Vagina (tissue), 2 donors: ENCODE results near the gene ELOVL7.

ENCODE experiments used
- CTCF ChIP-seq, 3 experiments: fragments of 450-650 bp in 2 of 3; fragments of 200-600 bp in 1 of 3; sonication (generic) in 1 of 3; IDR thresholded peaks; one replicate each; pipeline ENCODE4 v1.5.1; 2017 to 2019; ENCODE audit warnings: antibody characterized with exemption in 3 of 3, mild to moderate bottlenecking in 2 of 3, moderate library complexity in 2 of 3
- POLR2A ChIP-seq, 2 donors: fragments of 450-650 bp; IDR thresholded peaks; one replicate each; pipeline ENCODE4 v1.6.1; 2017; ENCODE audit warnings: antibody characterized with exemption in 2 of 2, mild to moderate bottlenecking in 2 of 2, moderate library complexity in 2 of 2

GRCh38 chr5:60883229-60883628 lies 39.2 kb upstream of the ELOVL7 start:
- TF ChIP-seq CTCF (IDR thresholded peaks at IDR 0.05), result no peak
- TF ChIP-seq POLR2A (IDR thresholded peaks at IDR 0.05), result no peak
